Stimulated activated CD4-positive, alpha-beta T cell treated with anti-CD3 and anti-CD28 coated beads, TNF-alpha, amount 100 ng/mL, for 1 hour (primary cell): ENCODE results near the gene TIMM44.
"Not testable (repeated sequence)": the region's sequence is repeated elsewhere in the genome, so short reads cannot be mapped to it uniquely, and the experiment has no call there.

Source experiments
- DNase-seq, 3 donors: peaks; one replicate each; pipeline ENCODE4 v3.0.0-alpha.2; 2020; ENCODE audit warnings: low read depth in 3 of 3, low spot score in 1 of 3

TIMM44 gene

DNA sequence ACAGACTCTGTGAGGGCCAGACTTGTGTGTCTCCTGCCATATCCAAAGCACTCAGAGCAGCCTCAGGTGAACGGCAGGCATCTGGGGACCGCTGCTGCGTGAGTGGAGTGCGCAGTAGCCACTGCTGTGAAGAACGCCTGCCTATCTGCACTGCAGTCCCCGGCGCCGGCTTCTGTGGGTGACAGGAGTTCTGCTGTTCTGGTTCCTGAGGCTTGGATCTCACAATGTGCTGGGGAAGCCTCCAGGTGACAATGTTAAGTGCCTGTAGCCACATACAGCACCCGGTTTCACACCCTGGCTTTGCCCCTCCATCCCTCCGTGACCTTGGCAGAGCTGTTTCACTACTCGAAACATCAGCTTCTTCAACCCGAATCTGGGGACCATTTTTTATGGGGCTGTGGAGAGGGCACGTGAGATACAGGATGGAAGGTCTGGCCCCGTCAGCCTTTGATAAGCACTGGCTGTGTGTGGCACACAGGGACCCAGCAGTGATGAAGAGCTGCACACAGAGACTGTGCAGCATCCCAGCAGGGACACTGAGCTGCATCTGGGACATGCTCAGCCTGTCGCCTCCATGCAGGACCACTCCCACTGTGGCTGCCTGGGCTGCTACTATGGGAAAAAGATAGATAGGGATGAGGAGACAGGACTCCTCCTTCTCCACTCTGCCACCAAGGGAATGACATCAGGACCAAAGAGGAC, 33.7 kb upstream of the TIMM44 start:
- no peak for DNase-seq

- no peak for DNase-seq
Measured at GRCh38 chr19:7976461-7976860, 33.0 kb upstream of the TIMM44 start.

DNA sequence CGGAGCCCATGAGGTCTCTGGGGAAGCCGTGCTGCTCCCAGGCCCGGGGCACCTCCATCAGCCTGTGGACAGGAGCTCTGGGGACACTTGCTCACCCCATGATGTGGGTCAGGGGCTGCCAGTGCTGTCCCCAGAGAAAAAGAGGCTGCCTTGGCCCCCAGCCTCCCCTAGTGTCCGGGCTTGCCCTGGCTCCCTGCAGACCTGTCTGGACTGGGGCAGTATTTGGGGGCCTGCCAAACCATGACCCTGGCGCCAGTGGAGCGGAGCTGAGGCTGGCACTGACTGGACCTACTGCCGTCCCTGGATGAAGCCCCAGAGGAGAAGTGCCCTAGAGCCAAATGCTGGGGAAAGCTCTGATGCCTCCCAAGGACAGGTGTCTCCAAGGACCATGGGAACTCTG, 31.6 kb upstream of the TIMM44 start:
- DNase-seq = no peak

DNA sequence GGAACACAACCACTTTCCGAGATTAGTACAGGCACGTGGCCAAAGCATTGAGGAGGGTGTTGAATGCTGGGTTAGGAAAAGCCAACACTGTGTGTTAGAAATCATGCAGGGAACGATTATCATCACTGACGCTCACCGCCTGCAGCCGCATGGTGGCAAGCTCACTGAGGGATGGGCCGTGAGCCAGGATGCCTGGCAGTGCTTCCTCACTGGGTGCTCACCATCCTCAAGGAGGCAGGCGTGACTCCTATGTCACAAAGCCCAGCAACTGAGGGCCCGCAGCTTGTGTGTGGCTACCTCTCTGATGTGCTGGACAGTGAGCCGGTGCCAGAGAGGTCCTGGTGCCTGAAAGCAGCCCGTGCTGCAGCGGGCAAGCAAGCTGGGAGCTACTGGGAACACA, 30.4 kb upstream of the TIMM44 start:
- DNase-seq = no peak

GRCh38 chr19:7971553-7972520, 28.4 kb upstream of the TIMM44 start:
- no peak for DNase-seq

GRCh38 chr19:7970716-7971448, 27.4 kb upstream of the TIMM44 start:
- no peak for DNase-seq

DNA sequence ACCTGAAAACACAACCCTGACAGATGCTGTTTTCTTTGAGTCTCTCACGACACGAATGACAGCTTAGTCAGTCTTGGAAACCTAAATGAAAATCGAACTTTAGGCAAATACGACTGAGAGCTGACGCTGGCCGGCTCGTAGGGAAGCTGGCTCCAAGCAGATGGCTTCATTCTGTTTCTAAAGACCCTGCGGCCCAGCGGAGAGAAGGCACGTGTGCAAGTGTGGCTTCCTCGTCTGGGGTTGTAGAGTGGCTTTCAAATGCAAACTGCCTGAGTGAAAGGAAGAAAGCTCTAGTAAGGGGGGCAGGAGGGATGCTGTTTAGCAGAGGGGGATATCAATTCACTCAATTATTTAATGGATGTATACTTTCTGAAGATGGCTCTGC, 26.1 kb upstream of the TIMM44 start:
- no peak for DNase-seq

- no peak for DNase-seq
Measured at GRCh38 chr19:7968796-7969554, 25.5 kb upstream of the TIMM44 start.

DNA sequence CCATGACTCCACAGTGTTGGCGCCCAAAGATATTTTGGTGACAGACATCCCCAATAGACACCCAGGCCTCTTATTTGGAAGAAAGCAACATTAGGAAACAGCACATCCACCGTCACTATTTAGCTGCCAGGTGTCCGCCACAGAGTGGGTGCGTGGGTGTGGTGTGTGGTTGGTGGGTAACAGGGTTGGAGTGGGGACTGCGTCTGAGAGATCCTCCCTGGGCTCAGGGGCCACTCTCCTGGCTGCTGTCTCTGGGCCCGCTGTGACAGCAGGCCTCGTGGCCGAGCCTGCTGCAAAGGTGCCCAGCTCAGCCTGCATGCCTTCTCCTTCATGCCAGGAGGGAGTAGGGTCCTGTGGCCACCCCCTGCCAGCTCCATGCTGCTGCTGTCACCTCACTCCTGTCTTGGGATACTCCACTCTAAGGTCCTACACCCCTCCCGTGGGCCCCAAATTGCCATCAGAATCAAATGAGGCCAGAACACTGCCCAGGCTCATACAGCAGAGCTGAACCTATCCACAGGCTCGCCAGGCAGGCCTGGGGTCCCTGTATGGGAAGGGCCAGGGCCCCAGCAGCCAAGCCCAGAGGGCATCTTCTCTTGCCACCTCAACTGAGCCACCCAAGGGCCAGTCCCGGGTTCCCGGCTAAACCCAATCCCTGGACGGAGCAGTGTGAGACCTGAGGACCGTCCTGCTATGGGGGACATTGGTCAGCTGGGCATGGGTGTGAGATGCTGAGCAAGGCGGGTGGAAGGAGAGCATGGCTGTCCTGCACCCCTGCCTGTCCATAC, 24.7 kb upstream of the TIMM44 start:
- DNase-seq = no peak

DNA sequence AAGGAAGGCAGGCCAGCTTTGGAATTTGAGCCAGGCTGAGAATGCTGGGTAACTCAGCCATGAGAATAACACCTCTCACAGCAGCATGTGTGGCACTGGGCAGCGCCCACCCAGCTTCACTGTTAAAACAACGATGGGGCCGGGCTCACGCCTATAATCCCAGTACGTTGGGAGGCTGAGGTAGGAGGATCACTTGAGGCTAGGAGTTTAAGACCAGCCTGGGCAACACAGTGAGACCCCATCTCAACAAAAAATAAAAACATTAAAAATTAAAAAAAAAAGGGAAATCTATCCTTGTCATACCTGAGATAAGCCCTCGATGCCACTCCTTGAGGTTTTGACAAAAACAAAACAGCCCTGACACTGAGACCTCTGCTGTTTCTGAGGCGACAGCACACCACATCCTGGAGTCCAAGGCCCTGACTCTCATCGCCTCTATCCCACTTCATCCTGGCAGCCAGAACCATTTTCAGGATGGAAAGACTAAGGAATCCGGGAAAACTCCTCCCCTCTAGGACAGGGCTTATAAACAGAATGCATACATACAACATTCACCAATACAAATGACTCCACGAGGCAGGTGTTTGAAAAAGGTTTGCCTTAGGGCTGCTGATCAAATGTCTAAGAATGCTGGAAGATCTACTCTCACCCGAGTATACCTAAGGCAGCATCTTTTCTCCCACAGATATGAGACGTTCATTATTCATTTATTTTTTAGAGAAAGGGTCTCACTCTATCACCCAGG, 22.6 kb upstream of the TIMM44 start:
- DNase-seq = no peak

GRCh38 chr19:7965259-7965841, 21.9 kb upstream of the TIMM44 start:
- no peak for DNase-seq

- DNase-seq = no peak
Measured at GRCh38 chr19:7963566-7963965, 20.1 kb upstream of the TIMM44 start.

- no peak for DNase-seq
Measured at GRCh38 chr19:7962644-7963268, 19.3 kb upstream of the TIMM44 start.

DNA sequence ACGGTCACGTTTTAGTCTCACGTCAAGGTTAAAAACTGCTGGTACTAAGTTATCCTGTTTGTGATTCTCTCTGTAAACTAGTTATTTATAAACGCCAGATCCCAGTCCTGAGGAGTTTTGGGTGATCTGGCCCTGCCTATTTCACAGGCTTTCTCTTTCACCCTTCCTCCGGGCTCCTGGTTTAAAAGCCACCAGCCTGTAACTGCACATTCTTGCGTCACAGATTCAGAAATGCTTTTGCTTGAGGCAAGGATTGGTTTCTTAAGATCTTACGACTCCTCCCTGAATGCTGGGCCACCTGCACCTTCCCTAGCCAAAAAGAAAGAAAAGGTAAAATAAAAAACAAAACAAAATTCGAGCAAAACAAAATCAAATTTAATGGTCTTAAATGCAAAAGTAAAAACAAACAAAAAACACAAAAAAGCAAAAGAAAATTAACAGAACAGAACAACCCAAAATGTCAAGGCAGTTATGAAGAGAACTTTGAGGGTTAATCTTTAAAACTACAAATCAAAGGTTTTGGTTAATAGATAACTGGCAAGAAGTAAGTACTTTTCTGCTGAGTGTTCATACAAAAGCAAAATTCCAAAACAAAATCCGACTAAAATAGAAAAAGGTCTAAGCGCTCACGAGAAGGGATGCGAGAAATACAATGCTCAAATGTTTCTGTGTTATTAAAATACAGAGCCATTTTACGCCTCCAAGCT, 18.6 kb upstream of the TIMM44 start:
- no peak for DNase-seq

DNA sequence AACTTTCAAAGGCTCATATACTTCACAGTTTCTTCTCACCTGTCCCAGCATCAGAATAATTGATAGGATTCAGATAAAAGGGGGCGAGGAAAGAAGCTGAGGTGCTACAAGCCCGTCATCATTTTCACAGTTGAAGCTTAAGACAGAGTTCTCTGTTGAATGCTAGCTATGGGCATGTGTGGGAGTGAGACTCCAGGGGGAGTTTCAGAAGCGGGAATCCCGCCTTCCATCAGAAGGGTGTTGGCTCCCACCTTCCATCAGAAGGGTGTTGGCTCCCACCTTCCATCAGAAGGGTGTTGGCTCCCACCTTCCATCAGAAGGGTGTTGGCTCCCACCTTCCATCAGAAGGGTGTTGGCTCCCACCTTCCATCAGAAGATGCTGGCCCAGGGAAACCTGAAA, 17.6 kb upstream of the TIMM44 start:
- not testable (repeated sequence) for DNase-seq

DNA sequence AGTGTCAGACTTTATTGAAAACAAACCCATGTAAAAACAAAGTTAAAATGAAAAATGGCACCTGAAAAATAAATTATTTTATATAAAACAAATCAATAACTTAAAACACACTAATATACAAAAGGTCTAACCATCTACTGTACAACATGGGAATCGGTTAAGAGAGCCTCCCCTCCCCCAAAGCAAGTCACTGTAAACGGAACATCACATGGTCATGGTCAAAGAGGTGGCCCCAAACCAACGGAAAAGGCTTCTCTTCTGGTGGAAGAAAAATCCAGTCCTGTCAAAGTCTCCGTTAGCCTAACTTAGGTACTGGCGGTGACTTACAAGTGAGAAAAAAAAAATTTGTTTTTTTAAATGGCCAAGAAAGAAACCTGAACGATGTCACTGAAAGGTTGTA, 15.7 kb upstream of the TIMM44 start:
- DNase-seq = no peak

GRCh38 chr19:7955696-7956095, 12.2 kb upstream of the TIMM44 start:
- DNase-seq = no peak

- no peak for DNase-seq
Measured at GRCh38 chr19:7953576-7953975, 10.1 kb upstream of the TIMM44 start.
